Endothelial cell of umbilical vein (primary cell): ENCODE results near the gene AJUBA. TPM values are rescaled to one million over a fixed set of nuclear protein-coding genes. Genes with fewer than 3 reads are reported as not detected.

Source experiments
- BruUV-seq: library from RNA; stranded (reverse); fragments of 400-500 nt; replicated peaks from 2 replicates; lab custom pipeline; 2021; lab: Mats Ljungman, UMichigan
- CTCF ChIA-PET: fragments of 300-600, 350-600 bp; sonication (Branson Sonifier 250); formaldehyde crosslinking; loops from one replicate; lab custom pipeline; 2021; ENCODE audit warnings: antibody characterized with exemption, inconsistent platforms; lab: Charles Lee
- POLR2A ChIA-PET: fragments of 300-600, 350-600 bp; sonication (Branson Sonifier 250); formaldehyde crosslinking; loops from one replicate; lab custom pipeline; 2021; ENCODE audit warnings: antibody characterized with exemption, inconsistent platforms; lab: Charles Lee
- DNase-seq: peaks from one replicate; pipeline ENCODE4 v3.0.0-alpha.2; 2011; ENCODE audit warnings: low read depth, low spot score
- FAIRE-seq: peaks from 2 replicates; lab custom pipeline; 2011; peaks lifted over from hg19 to GRCh38; lab: Jason Lieb, UNC
- H2AFZ ChIP-seq: 2 replicates; pipeline ENCODE4 v1.6.0; 2012; ENCODE audit warnings: low read depth, low read length, control low read depth, inconsistent platforms
- H3K27ac ChIP-seq: 2 replicates; pipeline ENCODE4 v1.5.1; 2011; ENCODE audit warnings: low read depth, mild to moderate bottlenecking, control low read depth, low read length, moderate library complexity; ENCODE audit not compliant: insufficient read depth
- H3K27me3 ChIP-seq, 2 experiments: 2 replicates each; pipeline versions ENCODE4 v1.6.0 to v1.6.1; 2011; ENCODE audit warnings: low read length in 2 of 2, mixed read lengths in 1 of 2; ENCODE audit not compliant: control insufficient read depth in 2 of 2, insufficient read depth in 2 of 2
- H3K36me3 ChIP-seq, 2 experiments: 2 replicates in 1 of 2; 3 replicates in 1 of 2; pipeline ENCODE4 v1.5.1; 2011; ENCODE audit warnings: low read length in 2 of 2, mild to moderate bottlenecking in 1 of 2, moderate library complexity in 1 of 2; ENCODE audit not compliant: control insufficient read depth in 2 of 2, insufficient read depth in 2 of 2; ENCODE audit errors: extremely low read depth in 1 of 2
- H3K4me1 ChIP-seq: 3 replicates; pipeline ENCODE4 v1.5.1; 2011; ENCODE audit warnings: mild to moderate bottlenecking, low read length; ENCODE audit not compliant: control insufficient read depth, insufficient read depth; ENCODE audit errors: extremely low read depth
- H3K4me2 ChIP-seq: 2 replicates; pipeline ENCODE4 v1.6.1; 2011; ENCODE audit warnings: low read length, control low read depth, mixed read lengths; ENCODE audit not compliant: insufficient read depth
- H3K4me3 ChIP-seq, 3 experiments: fragments of 200-600 bp in 1 of 3; sonication (generic), shearing (Covaris generic) in 1 of 3; replicated peaks in 1 of 3; 2 replicates each; pipeline ENCODE4 v1.5.1; 2011 to 2016; ENCODE audit warnings: control low read depth in 3 of 3, low read length in 3 of 3, mild to moderate bottlenecking in 2 of 3, inconsistent platforms in 1 of 3, low read depth in 1 of 3, moderate library complexity in 1 of 3; ENCODE audit not compliant: insufficient read depth in 1 of 3
- H3K79me2 ChIP-seq: 2 replicates; pipeline ENCODE4 v1.6.0; 2012; ENCODE audit warnings: low read length, inconsistent platforms; ENCODE audit not compliant: control insufficient read depth, insufficient read depth
- H3K9ac ChIP-seq: replicated peaks from 2 replicates; pipeline ENCODE3; 2011; ENCODE audit warnings: low read length, control low read depth; ENCODE audit not compliant: insufficient read depth; ENCODE audit errors: extremely low read depth
- H3K9me1 ChIP-seq: replicated peaks from 3 replicates; pipeline ENCODE4 v1.6.0; 2011; ENCODE audit warnings: mild to moderate bottlenecking, low read length; ENCODE audit not compliant: control insufficient read depth, insufficient read depth; ENCODE audit errors: extremely low read depth
- H3K9me3 ChIP-seq: replicated peaks from 2 replicates; pipeline ENCODE4 v1.5.1; 2012; ENCODE audit warnings: low read length, inconsistent platforms; ENCODE audit not compliant: control insufficient read depth, insufficient read depth
- H4K20me1 ChIP-seq: replicated peaks from 2 replicates; pipeline ENCODE3; 2011; ENCODE audit warnings: mild to moderate bottlenecking, low read length; ENCODE audit not compliant: control insufficient read depth, insufficient read depth; ENCODE audit errors: extremely low read depth
- EZH2 ChIP-seq: IDR thresholded peaks from 2 replicates; pipeline ENCODE4 v1.6.1; 2012; ENCODE audit warnings: borderline replicate concordance, low read depth, mild to moderate bottlenecking, moderate library complexity, low read length, inconsistent platforms; ENCODE audit not compliant: severe bottlenecking
- FOS ChIP-seq: IDR thresholded peaks from 2 replicates; pipeline ENCODE4 v1.6.1; 2011; ENCODE audit warnings: mild to moderate bottlenecking, low read length, moderate library complexity, borderline replicate concordance; ENCODE audit not compliant: insufficient read depth
- GATA2 ChIP-seq: IDR thresholded peaks from 2 replicates; pipeline ENCODE4 v1.7.0; 2011; ENCODE audit warnings: low read depth, mild to moderate bottlenecking, moderate library complexity, mixed read lengths, low read length; ENCODE audit not compliant: insufficient read length, insufficient read depth
- JUN ChIP-seq: IDR thresholded peaks from 2 replicates; pipeline ENCODE4 v1.6.1; 2011; ENCODE audit warnings: borderline replicate concordance, low read depth; ENCODE audit not compliant: insufficient read length, insufficient read depth
- MYC ChIP-seq: IDR thresholded peaks from one replicate; pipeline ENCODE4 v1.6.1; 2011; ENCODE audit warnings: mild to moderate bottlenecking, low read depth, low read length
- POLR2A ChIP-seq: IDR thresholded peaks from 2 replicates; pipeline ENCODE4 v1.6.1; 2012; ENCODE audit warnings: low read depth, mild to moderate bottlenecking, control low read depth, low read length
- POLR2AphosphoS5 ChIP-seq: IDR thresholded peaks from 2 replicates; pipeline ENCODE4 v1.6.1; 2012; ENCODE audit warnings: low read depth, mild to moderate bottlenecking, control low read depth, low read length, moderate library complexity; ENCODE audit not compliant: insufficient read depth
- dilution Hi-C: fragments of 300-500 bp; cut with MboI; formaldehyde crosslinking; loops from one replicate; pipeline ENCODE4 v1.15.0; 2019; ENCODE audit warnings: low sequenced_read_pairs; ENCODE audit not compliant: extremely low pct_ligation_motif_present
- intact Hi-C: fragments of 100-400 bp; cut with micrococcal nuclease; formaldehyde crosslinking; loops from one replicate; pipeline ENCODE4 v1.10.0; 2022
- polyA plus RNA-seq, 4 experiments: library from polyadenylated mRNA; depleted of rRNA in 3 of 4; stranded (reverse) in 3 of 4; unstranded in 1 of 4; fragments of >200 nt; gene quantifications; 2 replicates each; pipeline versions ENCODE4 v1.2.1 to v1.2.3, GENCODE V29; 2011 to 2012; ENCODE audit warnings: missing spikeins in 1 of 4
- total RNA-seq: library from RNA; stranded (reverse); gene quantifications from 2 replicates; pipeline ENCODE4 v1.2.3, GENCODE V29; 2021
- TF ChIP-seq, protein P1 (sequence below): IDR thresholded peaks from 2 replicates; pipeline ENCODE4 v1.6.1; 2011; ENCODE audit not compliant: insufficient read depth, insufficient read length
- TF ChIP-seq, protein P2 (sequence below), 2 donors: IDR thresholded peaks; 1 replicate in 1 of 2; 2 replicates in 1 of 2; pipeline ENCODE4 v1.5.1; 2011; ENCODE audit warnings: low read length in 2 of 2, mild to moderate bottlenecking in 2 of 2, moderate library complexity in 2 of 2, control low read depth in 1 of 2, inconsistent platforms in 1 of 2, low read depth in 1 of 2; ENCODE audit not compliant: insufficient read depth in 1 of 2; ENCODE audit errors: extremely low read depth in 1 of 2

The AJUBA gene
- total and polyA plus RNA-seq, 2 donors (not counting 3 experiments of a cell fraction or from before 2014, with no cell fraction given): 50.0 to 61.7 TPM

DNA sequence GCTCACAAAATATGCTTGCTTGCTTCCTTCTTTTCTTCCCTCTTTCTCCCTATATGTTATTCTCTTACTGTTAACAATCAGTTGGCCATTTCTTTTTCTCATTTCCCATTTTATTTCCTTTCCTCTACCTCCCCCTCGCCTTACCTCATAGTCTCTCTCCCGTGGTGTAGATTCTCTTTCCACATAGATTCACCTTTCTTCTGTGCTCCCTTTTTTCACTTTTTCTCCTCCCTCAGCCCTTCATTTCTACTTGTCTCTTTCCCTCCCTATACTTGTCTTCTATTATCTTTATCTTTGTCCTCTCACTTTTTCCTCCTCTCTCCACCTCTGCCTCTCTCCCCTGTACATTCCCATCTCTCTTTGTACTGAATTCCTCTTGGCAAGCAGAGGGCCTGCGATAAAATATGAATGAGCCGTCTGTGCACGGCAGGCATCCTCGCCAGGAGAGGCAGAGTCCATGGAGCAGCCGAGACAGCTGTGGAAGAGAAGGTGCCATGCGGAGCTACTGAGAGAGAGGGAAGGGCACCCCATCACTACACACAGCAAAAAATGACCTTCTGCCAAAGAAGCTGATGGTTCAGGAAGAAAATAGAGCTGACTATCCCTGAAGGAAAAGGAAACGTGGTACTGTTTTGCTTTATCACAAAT lies 15.4 kb upstream of the AJUBA start:
- dilution Hi-C loops: no loop called here
- CTCF ChIA-PET: interaction anchor here (0.5 to 5.2 kb wide), 4 partner anchors 9 to 64 kb away, joined by 4 to 148 read pairs (median 6); no protein-coding TSS in a partner anchor
- POLR2A ChIA-PET: no interaction called here

More for the DNA sequence above, 15.4 kb upstream of the AJUBA start:
- DNase-seq (no peak), FAIRE-seq (no peak)
- Histone ChIP-seq H2AFZ (no peak overlapping the region), H3K4me1 (peaks cover 4% of the 10 kb centered on the region), H3K4me3 (no peak overlapping the region), H3K27ac (no peak overlapping the region), H3K36me3 (no peaks in the 10 kb centered on the region), H4K20me1 (no peaks in the 10 kb centered on the region), H3K9ac (no peak overlapping the region), H3K9me3 (no peaks in the 10 kb centered on the region), H3K27me3 (no peaks in the 10 kb centered on the region), H3K4me2 (no peak overlapping the region), H3K9me1 (no peaks in the 10 kb centered on the region), H3K79me2 (no peaks in the 10 kb centered on the region)
- TF ChIP-seq, protein P1, sequence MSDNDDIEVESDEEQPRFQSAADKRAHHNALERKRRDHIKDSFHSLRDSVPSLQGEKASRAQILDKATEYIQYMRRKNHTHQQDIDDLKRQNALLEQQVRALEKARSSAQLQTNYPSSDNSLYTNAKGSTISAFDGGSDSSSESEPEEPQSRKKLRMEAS: no peak
- no peak for TF ChIP-seq EZH2
- TF ChIP-seq MYC: no peak
- TF ChIP-seq JUN: no peak
- no peak for TF ChIP-seq POLR2AphosphoS5
- TF ChIP-seq FOS: no peak
- no peak for TF ChIP-seq POLR2A
- TF ChIP-seq GATA2: no peak
- TF ChIP-seq, protein P2, sequence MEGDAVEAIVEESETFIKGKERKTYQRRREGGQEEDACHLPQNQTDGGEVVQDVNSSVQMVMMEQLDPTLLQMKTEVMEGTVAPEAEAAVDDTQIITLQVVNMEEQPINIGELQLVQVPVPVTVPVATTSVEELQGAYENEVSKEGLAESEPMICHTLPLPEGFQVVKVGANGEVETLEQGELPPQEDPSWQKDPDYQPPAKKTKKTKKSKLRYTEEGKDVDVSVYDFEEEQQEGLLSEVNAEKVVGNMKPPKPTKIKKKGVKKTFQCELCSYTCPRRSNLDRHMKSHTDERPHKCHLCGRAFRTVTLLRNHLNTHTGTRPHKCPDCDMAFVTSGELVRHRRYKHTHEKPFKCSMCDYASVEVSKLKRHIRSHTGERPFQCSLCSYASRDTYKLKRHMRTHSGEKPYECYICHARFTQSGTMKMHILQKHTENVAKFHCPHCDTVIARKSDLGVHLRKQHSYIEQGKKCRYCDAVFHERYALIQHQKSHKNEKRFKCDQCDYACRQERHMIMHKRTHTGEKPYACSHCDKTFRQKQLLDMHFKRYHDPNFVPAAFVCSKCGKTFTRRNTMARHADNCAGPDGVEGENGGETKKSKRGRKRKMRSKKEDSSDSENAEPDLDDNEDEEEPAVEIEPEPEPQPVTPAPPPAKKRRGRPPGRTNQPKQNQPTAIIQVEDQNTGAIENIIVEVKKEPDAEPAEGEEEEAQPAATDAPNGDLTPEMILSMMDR (IDR thresholded peaks at IDR 0.05; ENCODE audit: extremely low read depth in 1 of 2, insufficient read depth in 1 of 2, low read depth in 1 of 2, low read length in 2 of 2): no peak
- intact Hi-C loops: no loop called here
- no TSS peak for BruUV-seq
